K562 (cell line): ENCODE results near the gene PALLD. TPM values are rescaled to one million over a fixed set of nuclear protein-coding genes. Genes with fewer than 3 reads are reported as not detected.

Experiments used
- ATAC-seq: fragments of 200-7000 bp; cut with Tn5 transposase; 3 replicates; pipeline ENCODE4 v1.9.1; 2020; ENCODE audit warnings: moderate library complexity
- BruUV-seq: library from RNA; stranded (reverse); fragments of 400-500 nt; replicated peaks from 2 replicates; lab custom pipeline; 2021; lab: Mats Ljungman, UMichigan
- CTCF ChIA-PET: fragments of 300-600 bp; formaldehyde crosslinking; extraction: SDS; loops from one replicate; lab custom pipeline; 2021; ENCODE audit warnings: low intra/inter-chr PET ratio; lab: Yijun Ruan, JAX
- POLR2A ChIA-PET: fragments of 300-600, 350-650 bp; sonication (Branson Sonifier 250); formaldehyde crosslinking; extraction: SDS; loops from one replicate; lab custom pipeline; 2021; ENCODE audit warnings: antibody characterized with exemption, inconsistent platforms; lab: Yijun Ruan, JAX
- DNase-seq, 4 experiments: peaks; one replicate each; pipeline versions ENCODE4 v3.0.0 to v3.0.0-alpha.2; 2011 to 2018; ENCODE audit warnings: low spot score in 3 of 4, mixed read lengths in 3 of 4; ENCODE audit errors: extremely low read depth in 1 of 4
- FAIRE-seq: peaks from 2 replicates; lab custom pipeline; 2011; peaks lifted over from hg19 to GRCh38; lab: Jason Lieb, UNC
- H2AFZ ChIP-seq: 2 replicates; pipeline ENCODE4 v1.6.0; 2011; ENCODE audit warnings: low read depth, low read length, control low read depth, inconsistent platforms
- H3K27ac ChIP-seq: fragments of 200-600 bp; 3 replicates; pipeline ENCODE4 v1.8.0; 2011; ENCODE audit warnings: low read depth, mild to moderate bottlenecking, control low read depth, inconsistent platforms, low read length, moderate library complexity, mixed read lengths; ENCODE audit errors: extremely low read depth
- H3K27me3 ChIP-seq, 2 experiments: fragments of 300-600 bp in 1 of 2; 2 replicates in 1 of 2; 3 replicates in 1 of 2; pipeline versions ENCODE4 v1.6.0 to v1.8.0; 2011; ENCODE audit warnings: inconsistent platforms in 2 of 2, low read length in 2 of 2, mild to moderate bottlenecking in 1 of 2, mixed read lengths in 1 of 2, moderate library complexity in 1 of 2; ENCODE audit not compliant: control insufficient read depth in 2 of 2, insufficient read depth in 2 of 2
- H3K36me3 ChIP-seq: fragments of 300-600 bp; 3 replicates; pipeline ENCODE4 v1.8.0; 2011; ENCODE audit warnings: mild to moderate bottlenecking, low read length, inconsistent platforms; ENCODE audit not compliant: control insufficient read depth, insufficient read depth
- H3K4me1 ChIP-seq, 2 experiments: fragments of 200-600 bp in 1 of 2; replicated peaks in 1 of 2; 2 replicates in 1 of 2; 3 replicates in 1 of 2; pipeline versions ENCODE4 v1.5.1 to v1.8.0; 2011; ENCODE audit warnings: inconsistent platforms in 2 of 2, low read length in 2 of 2, mild to moderate bottlenecking in 1 of 2, mixed read lengths in 1 of 2, moderate library complexity in 1 of 2; ENCODE audit not compliant: control insufficient read depth in 2 of 2, insufficient read depth in 2 of 2
- H3K4me2 ChIP-seq: 2 replicates; pipeline ENCODE4 v1.6.1; 2011; ENCODE audit warnings: low read length, control low read depth, inconsistent platforms, mixed read lengths; ENCODE audit not compliant: insufficient read depth
- H3K4me3 ChIP-seq: fragments of 200-600 bp; sonication (generic), shearing (Covaris generic); 2 replicates; pipeline ENCODE4 v1.5.1; 2016; ENCODE audit warnings: control low read depth, inconsistent platforms
- H3K79me2 ChIP-seq: fragments of 200-600 bp; 3 replicates; pipeline ENCODE4 v1.8.0; 2011; ENCODE audit warnings: low read length, inconsistent platforms; ENCODE audit not compliant: control insufficient read depth, insufficient read depth
- H3K9ac ChIP-seq, 2 experiments: 2 replicates each; pipeline versions ENCODE4 v1.6.0 to v1.6.1; 2011; ENCODE audit warnings: low read depth in 2 of 2, low read length in 2 of 2, control low read depth in 1 of 2, inconsistent platforms in 1 of 2, mild to moderate bottlenecking in 1 of 2, mixed read lengths in 1 of 2; ENCODE audit not compliant: insufficient read depth in 1 of 2
- H3K9me1 ChIP-seq: one replicate; pipeline ENCODE4 v1.6.0; 2011; ENCODE audit warnings: inconsistent platforms, mild to moderate bottlenecking, low read length, moderate library complexity; ENCODE audit not compliant: control insufficient read depth, insufficient read depth
- H3K9me3 ChIP-seq: replicated peaks from 2 replicates; pipeline ENCODE4 v1.5.1; 2011; ENCODE audit warnings: low read depth, low read length, inconsistent platforms; ENCODE audit not compliant: control insufficient read depth, insufficient read depth
- H4K20me1 ChIP-seq: replicated peaks from 2 replicates; pipeline ENCODE4 v1.6.1; 2011; ENCODE audit warnings: low read length, inconsistent platforms, mixed read lengths; ENCODE audit not compliant: control insufficient read depth, insufficient read depth
- E4F1 ChIP-seq: fragments of 250-450 bp; sonication (Bioruptor Pico); IDR thresholded peaks from 2 replicates; pipeline ENCODE4 v1.5.0; 2021; ENCODE audit warnings: mild to moderate bottlenecking, borderline replicate concordance
- HBP1 ChIP-seq: fragments of 450-650 bp; formaldehyde crosslinking; IDR thresholded peaks from 2 replicates; pipeline ENCODE4 v1.4.0; 2022; ENCODE audit warnings: missing genetic modification characterization
- NR2C2 ChIP-seq, 2 experiments: fragments of 200-800 bp in 1 of 2; sonication (Bioruptor generic) in 1 of 2; sonication (generic) in 1 of 2; formaldehyde crosslinking in 1 of 2; IDR thresholded peaks; 2 replicates each; pipeline versions ENCODE4 v1.6.1 to v1.8.0; 2016 to 2022; ENCODE audit warnings: mild to moderate bottlenecking in 1 of 2, missing compliant biosample characterization in 1 of 2, missing genetic modification characterization in 1 of 2, missing genetic modification reagents in 1 of 2
- NRF1 ChIP-seq, 2 experiments: fragments of 450-650 bp; IDR thresholded peaks in 1 of 2; conservative IDR thresholded peaks in 1 of 2; 2 replicates each; pipeline ENCODE4 v1.6.1; 2014; ENCODE audit warnings: mild to moderate bottlenecking in 2 of 2
- POLR2G ChIP-seq: fragments of 200-400 bp; formaldehyde crosslinking; IDR thresholded peaks from 2 replicates; pipeline ENCODE4 v1.6.1; 2017; ENCODE audit warnings: low read depth, mild to moderate bottlenecking, antibody characterized with exemption, low read length, moderate library complexity
- SMAD1 ChIP-seq: fragments of 150-350 bp; IDR thresholded peaks from 2 replicates; pipeline ENCODE4 v1.6.1; 2014; ENCODE audit warnings: low read length, low read depth; ENCODE audit not compliant: partially characterized antibody
- ZFPM2 ChIP-seq: fragments of 250-450 bp; sonication (Bioruptor Pico); IDR thresholded peaks from 2 replicates; pipeline ENCODE4 v1.5.1; 2022; ENCODE audit warnings: mild to moderate bottlenecking
- ZNF12 ChIP-seq: sonication (generic); formaldehyde crosslinking; IDR thresholded peaks from 2 replicates; pipeline ENCODE4 v1.4.0; 2020; ENCODE audit warnings: mild to moderate bottlenecking, missing genetic modification reagents
- ZNF384 ChIP-seq: IDR thresholded peaks from 2 replicates; pipeline ENCODE4 v1.6.1; 2012; ENCODE audit warnings: low read depth, low read length, improper control_type of control experiment
- WGBS: fragments of 100-300 bp; shearing (Covaris generic); methylation state at CpG from one replicate; pipeline ENCODE4 v1.1.6; 2016; ENCODE audit warnings: low coverage, mixed read lengths; ENCODE audit not compliant: insufficient coverage; ENCODE audit errors: missing lambda C conversion rate; 5-methylcytosine and 5-hydroxymethylcytosine counted together
- in situ Hi-C: fragments of 300-500 bp; cut with MboI; formaldehyde crosslinking; loops from 4 replicates; pipeline ENCODE4 v1.15.0; 2018; ENCODE audit warnings: inconsistent platforms, mixed read lengths
- intact Hi-C: fragments of 100-400 bp; cut with micrococcal nuclease; formaldehyde crosslinking; loops from 2 replicates; pipeline ENCODE4 v1.14.2; 2022
- polyA plus RNA-seq, 8 experiments: library from polyadenylated mRNA; depleted of rRNA in 4 of 8; stranded (reverse) in 5 of 8; unstranded in 3 of 8; fragments of >200 nt; fragmentation: Nextera tagmentation in 2 of 8; fragmentation: Illumina TruSeq in 1 of 8; extraction: Ambion mirVana in 2 of 8; extraction: Trizol in 1 of 8; gene quantifications; 2 replicates each; pipeline versions ENCODE4 v1.2.1 to v1.2.3, GENCODE V29; 2011 to 2014; ENCODE audit warnings: inconsistent platforms in 1 of 8, missing spikeins in 1 of 8
- total RNA-seq, 7 experiments: library from RNA; depleted of rRNA in 6 of 7; stranded (reverse); fragments of >200 nt in 6 of 7; fragmentation: Illumina TruSeq in 2 of 7; extraction: Trizol in 2 of 7; gene quantifications; 2 replicates each; pipeline versions ENCODE4 v1.2.1 to v1.2.3, GENCODE V29; 2011 to 2021; ENCODE audit warnings: low replicate concordance in 1 of 7

Gene PALLD
- total and polyA plus RNA-seq, 9 of the 15 experiments (the other 6 are each of a cell fraction or from before 2014, with no cell fraction given) = 0.01 to 0.35 (median 0.06) TPM; not detected in 3

- in situ Hi-C loops (no loop called here), intact Hi-C loops (no loop called here)
- WGBS = 0% methylated on average over 13 of the region's 13 CpGs
- no peak overlapping the region for H3K4me2 ChIP-seq
- H3K27ac ChIP-seq = no peak overlapping the region
- no peaks in the 10 kb centered on the region for H3K79me2 ChIP-seq
- no peaks in the 10 kb centered on the region for H4K20me1 ChIP-seq
- ChIA-PET POLR2A (no interaction called here), CTCF (no interaction called here)
- H3K27me3 ChIP-seq = 0 out of 5 replicates have a peak, but pooled peaks cover 0 to 2% of the 10 kb centered on the region in 2 experiments
- no TSS peak for BruUV-seq
- H2AFZ ChIP-seq = no peak overlapping the region
- H3K9me3 ChIP-seq = no peaks in the 10 kb centered on the region
- no peaks in the 10 kb centered on the region for H3K4me1 ChIP-seq
- FAIRE-seq = no peak
- no peaks in the 10 kb centered on the region for H3K9me1 ChIP-seq
- no peaks in the 10 kb centered on the region for H3K36me3 ChIP-seq
- no peak overlapping the region for H3K4me3 ChIP-seq
- ATAC-seq = no peak
- TF ChIP-seq NRF1 (conservative IDR thresholded peaks at IDR 0.05 in 1 of 2, IDR thresholded peaks at IDR 0.05 in 1 of 2) (no peak), ZNF12 (CRISPR knock-in tag) (no peak), ZNF384 (no peak), POLR2G (no peak), NR2C2 (CRISPR knock-in tag; IDR thresholded peaks at IDR 0.05) (no peak), NR2C2 (tag; IDR thresholded peaks at IDR 0.05) (no peak), ZFPM2 (CRISPR knock-in tag) (no peak), SMAD1 (no peak), HBP1 (CRISPR knock-in tag) (no peak), E4F1 (CRISPR knock-in tag) (no peak)
- no peak overlapping the region for H3K9ac ChIP-seq
- DNase-seq = no peak
Observed at GRCh38 chr4:168815379-168816345, 318.8 kb downstream of the PALLD start.
